Measurements from ENCODE around the gene CGB8. TPM values are rescaled to one million over a fixed set of nuclear protein-coding genes. Genes with fewer than 3 reads are reported as not detected.

Gene CGB8
- total and polyA plus RNA-seq, 2 donors, result 0.14 to 0.27 TPM

GRCh38 chr19:49069026-49069425 lies 20.1 kb upstream of the CGB8 start:
- no peaks in the 10 kb centered on the region for H3K4me1 ChIP-seq (ENCODE audit: control insufficient read depth in 2 of 2, insufficient read depth in 2 of 2, low read length in 2 of 2)
- H3K27ac ChIP-seq (ENCODE audit: low read depth in 1 of 2, low read length in 1 of 2), result no peak overlapping the region
- peaks cover 0 to 4% of the 10 kb centered on the region in 2 donors for H3K9me3 ChIP-seq (ENCODE audit: control insufficient read depth in 2 of 2, insufficient read depth in 1 of 2, low read length in 1 of 2)
- 95% methylated on average over 9 of the region's 9 CpGs for WGBS
- H3K27me3 ChIP-seq (ENCODE audit: control insufficient read depth in 2 of 2, insufficient read depth in 1 of 2, low read length in 1 of 2), result peaks cover 64 to 97% of the 10 kb centered on the region in 2 donors
- H3K4me3 ChIP-seq (ENCODE audit: low read length in 2 of 2), result no peak overlapping the region
- no peaks in the 10 kb centered on the region for H3K36me3 ChIP-seq (ENCODE audit: control insufficient read depth in 2 of 2, insufficient read depth in 2 of 2, low read length in 1 of 2)
- no peak for DNase-seq (ENCODE audit: low read depth in 6 of 9, low spot score in 9 of 9)

DNA sequence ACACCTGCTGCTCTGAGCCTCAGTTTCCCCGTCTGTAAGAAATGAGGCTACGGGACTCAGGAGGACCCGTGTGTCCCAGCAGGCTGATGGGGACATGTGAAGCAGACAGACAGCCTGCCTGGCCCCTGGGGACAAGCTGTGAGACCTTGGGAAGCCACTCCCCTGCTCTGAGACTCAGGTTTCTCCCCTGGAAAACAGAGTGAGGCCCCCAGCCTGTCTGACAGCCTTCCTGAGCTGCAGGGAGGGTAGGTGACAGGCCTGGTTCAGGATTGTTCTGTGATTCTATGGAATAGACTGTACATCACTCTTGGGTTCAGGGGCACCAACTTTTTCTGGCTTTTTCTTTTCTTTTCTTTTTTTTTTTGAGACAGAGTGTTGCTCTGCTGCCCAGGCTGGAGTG lies 18.6 kb upstream of the CGB8 start:
- Histone ChIP-seq H3K27me3 (ENCODE audit: control insufficient read depth in 2 of 2, insufficient read depth in 1 of 2, low read length in 1 of 2) (peaks cover 51 to 97% of the 10 kb centered on the region in 2 donors), H3K9me3 (ENCODE audit: control insufficient read depth in 2 of 2, insufficient read depth in 1 of 2, low read length in 1 of 2) (peaks cover 0 to 4% of the 10 kb centered on the region in 2 donors), H3K27ac (ENCODE audit: low read depth in 1 of 2, low read length in 1 of 2) (no peak overlapping the region), H3K36me3 (ENCODE audit: control insufficient read depth in 2 of 2, insufficient read depth in 2 of 2, low read length in 1 of 2) (no peaks in the 10 kb centered on the region), H3K4me1 (ENCODE audit: control insufficient read depth in 2 of 2, insufficient read depth in 2 of 2, low read length in 2 of 2) (no peaks in the 10 kb centered on the region), H3K4me3 (ENCODE audit: low read length in 2 of 2) (no peak overlapping the region)
- DNase-seq (ENCODE audit: low read depth in 6 of 9, low spot score in 9 of 9), result no peak
- WGBS, result 69% methylated on average over 3 of the region's 3 CpGs

- Histone ChIP-seq H3K9me3 (ENCODE audit: control insufficient read depth in 2 of 2, insufficient read depth in 1 of 2, low read length in 1 of 2) (no peaks in the 10 kb centered on the region), H3K27ac (ENCODE audit: low read depth in 1 of 2, low read length in 1 of 2) (no peak overlapping the region), H3K4me1 (ENCODE audit: control insufficient read depth in 2 of 2, insufficient read depth in 2 of 2, low read length in 2 of 2) (no peaks in the 10 kb centered on the region), H3K36me3 (ENCODE audit: control insufficient read depth in 2 of 2, insufficient read depth in 2 of 2, low read length in 1 of 2) (no peaks in the 10 kb centered on the region), H3K4me3 (ENCODE audit: low read length in 2 of 2) (no peak overlapping the region), H3K27me3 (ENCODE audit: control insufficient read depth in 2 of 2, insufficient read depth in 1 of 2, low read length in 1 of 2) (peaks cover 38 to 99% of the 10 kb centered on the region in 2 donors)
- WGBS, result 56% methylated on average over 13 of the region's 13 CpGs
- no peak for DNase-seq (ENCODE audit: low read depth in 6 of 9, low spot score in 9 of 9)
These were observed 17.1 kb upstream of the CGB8 start for GRCh38 chr19:49065905-49066512.

GRCh38 chr19:49064768-49065611 lies 16.1 kb upstream of the CGB8 start, which contains the start of gene NTF4:
Gene NTF4, minus strand, starts transcription at chr19:49064818. Its CDS starts 2,821 bp downstream, at chr19:49061997.
- H3K9me3 ChIP-seq (ENCODE audit: control insufficient read depth in 2 of 2, insufficient read depth in 1 of 2, low read length in 1 of 2), result no peaks in the 10 kb centered on the region
- peaks cover 29 to 97% of the 10 kb centered on the region in 2 donors for H3K27me3 ChIP-seq (ENCODE audit: control insufficient read depth in 2 of 2, insufficient read depth in 1 of 2, low read length in 1 of 2)
- no peaks in the 10 kb centered on the region for H3K4me1 ChIP-seq (ENCODE audit: control insufficient read depth in 2 of 2, insufficient read depth in 2 of 2, low read length in 2 of 2)
- DNase-seq (ENCODE audit: low read depth in 6 of 9, low spot score in 9 of 9), result no peak
- peak within 1 kb of the TSS in 1 of 2 donors; percentile 38 for H3K4me3 ChIP-seq (ENCODE audit: low read length in 2 of 2)
- peak within 1 kb of the TSS; percentile 48 to 55 for H3K27ac ChIP-seq (ENCODE audit: low read depth in 1 of 2, low read length in 1 of 2)
- WGBS, result 9% methylated on average over 53 of the region's 53 CpGs
- H3K36me3 ChIP-seq (ENCODE audit: control insufficient read depth in 2 of 2, insufficient read depth in 2 of 2, low read length in 1 of 2), result no peaks in the 10 kb centered on the region

DNA sequence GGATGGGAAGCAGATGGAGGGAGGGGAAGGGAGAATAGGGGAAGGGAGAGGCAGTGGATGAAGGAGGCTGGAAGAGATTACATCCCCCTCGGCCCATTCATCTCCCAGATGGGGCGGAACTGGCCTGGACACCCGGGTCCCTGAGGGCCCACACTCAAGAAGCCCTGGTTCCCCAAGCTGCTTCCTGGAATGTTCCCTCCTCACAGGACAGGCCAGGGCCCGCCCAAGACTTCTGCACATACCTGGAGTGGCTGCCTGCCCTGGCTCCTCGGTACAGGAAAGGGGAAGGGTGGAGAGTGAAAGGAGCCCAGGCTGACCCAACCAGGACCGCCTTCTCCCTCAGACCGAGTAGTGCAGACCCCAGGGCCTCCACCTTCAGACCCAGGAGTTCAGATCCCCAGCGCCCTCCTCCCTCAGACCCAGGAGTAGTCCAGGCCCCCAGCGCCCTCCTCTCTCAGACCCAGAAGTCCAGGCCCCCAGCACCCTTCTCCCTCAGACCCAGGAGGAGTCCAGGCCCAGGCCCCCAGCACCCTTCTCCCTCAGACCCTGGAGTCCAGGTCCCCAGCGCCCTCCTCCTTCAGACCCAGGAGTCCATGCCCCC lies 15.2 kb upstream of the CGB8 start:
- no peak for DNase-seq (ENCODE audit: low read depth in 6 of 9, low spot score in 9 of 9)
- H3K4me1 ChIP-seq (ENCODE audit: control insufficient read depth in 2 of 2, insufficient read depth in 2 of 2, low read length in 2 of 2), result no peaks in the 10 kb centered on the region
- peaks cover 33 to 98% of the 10 kb centered on the region in 2 donors for H3K27me3 ChIP-seq (ENCODE audit: control insufficient read depth in 2 of 2, insufficient read depth in 1 of 2, low read length in 1 of 2)
- no peaks in the 10 kb centered on the region for H3K9me3 ChIP-seq (ENCODE audit: control insufficient read depth in 2 of 2, insufficient read depth in 1 of 2, low read length in 1 of 2)
- no peak overlapping the region for H3K4me3 ChIP-seq (ENCODE audit: low read length in 2 of 2)
- H3K36me3 ChIP-seq (ENCODE audit: control insufficient read depth in 2 of 2, insufficient read depth in 2 of 2, low read length in 1 of 2), result no peaks in the 10 kb centered on the region
- WGBS, result 58% methylated on average over 10 of the region's 10 CpGs
- peak overlapping the region; percentile 48 to 55 for H3K27ac ChIP-seq (ENCODE audit: low read depth in 1 of 2, low read length in 1 of 2)

DNA sequence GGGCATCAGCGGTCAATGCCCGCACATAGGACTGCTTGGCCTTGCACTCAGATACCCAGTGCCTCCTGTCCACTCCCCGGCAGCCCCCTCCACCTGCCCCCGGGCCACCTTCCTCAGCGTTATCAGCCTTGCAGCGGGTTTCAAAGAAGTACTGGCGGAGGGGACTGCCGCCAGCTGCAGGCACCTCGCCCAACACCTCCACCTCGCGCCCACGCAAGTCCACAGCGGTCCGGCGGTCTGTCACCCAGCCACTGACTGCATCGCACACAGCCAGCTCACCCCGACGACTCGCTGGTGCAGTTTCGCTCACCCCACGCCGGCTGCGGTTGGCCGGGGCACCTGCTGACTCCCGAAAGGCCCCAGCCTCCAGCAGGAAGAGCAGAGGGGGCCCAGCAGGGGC lies 12.5 kb upstream of the CGB8 start:
- Histone ChIP-seq H3K9me3 (ENCODE audit: control insufficient read depth in 2 of 2, insufficient read depth in 1 of 2, low read length in 1 of 2) (no peaks in the 10 kb centered on the region), H3K36me3 (ENCODE audit: control insufficient read depth in 2 of 2, insufficient read depth in 2 of 2, low read length in 1 of 2) (no peaks in the 10 kb centered on the region), H3K4me1 (ENCODE audit: control insufficient read depth in 2 of 2, insufficient read depth in 2 of 2, low read length in 2 of 2) (peaks cover 0 to 13% of the 10 kb centered on the region in 2 donors), H3K27me3 (ENCODE audit: control insufficient read depth in 2 of 2, insufficient read depth in 1 of 2, low read length in 1 of 2) (peaks cover 42 to 98% of the 10 kb centered on the region in 2 donors), H3K4me3 (ENCODE audit: low read length in 2 of 2) (no peak overlapping the region), H3K27ac (ENCODE audit: low read depth in 1 of 2, low read length in 1 of 2) (no peak overlapping the region)
- DNase-seq (ENCODE audit: low read depth in 6 of 9, low spot score in 9 of 9), result no peak
- WGBS, result 46% methylated on average over 25 of the region's 25 CpGs

- no peak for DNase-seq (ENCODE audit: low read depth in 6 of 9, low spot score in 9 of 9)
- Histone ChIP-seq H3K27me3 (ENCODE audit: control insufficient read depth in 2 of 2, insufficient read depth in 1 of 2, low read length in 1 of 2) (peaks cover 43 to 98% of the 10 kb centered on the region in 2 donors), H3K27ac (ENCODE audit: low read depth in 1 of 2, low read length in 1 of 2) (no peak overlapping the region), H3K4me1 (ENCODE audit: control insufficient read depth in 2 of 2, insufficient read depth in 2 of 2, low read length in 2 of 2) (peaks cover 0 to 18% of the 10 kb centered on the region in 2 donors), H3K36me3 (ENCODE audit: control insufficient read depth in 2 of 2, insufficient read depth in 2 of 2, low read length in 1 of 2) (no peaks in the 10 kb centered on the region), H3K9me3 (ENCODE audit: control insufficient read depth in 2 of 2, insufficient read depth in 1 of 2, low read length in 1 of 2) (no peaks in the 10 kb centered on the region), H3K4me3 (ENCODE audit: low read length in 2 of 2) (no peak overlapping the region)
- 99% methylated on average over 2 of the region's 2 CpGs for WGBS
These were observed 12.1 kb upstream of the CGB8 start for GRCh38 chr19:49061000-49061399.

DNA sequence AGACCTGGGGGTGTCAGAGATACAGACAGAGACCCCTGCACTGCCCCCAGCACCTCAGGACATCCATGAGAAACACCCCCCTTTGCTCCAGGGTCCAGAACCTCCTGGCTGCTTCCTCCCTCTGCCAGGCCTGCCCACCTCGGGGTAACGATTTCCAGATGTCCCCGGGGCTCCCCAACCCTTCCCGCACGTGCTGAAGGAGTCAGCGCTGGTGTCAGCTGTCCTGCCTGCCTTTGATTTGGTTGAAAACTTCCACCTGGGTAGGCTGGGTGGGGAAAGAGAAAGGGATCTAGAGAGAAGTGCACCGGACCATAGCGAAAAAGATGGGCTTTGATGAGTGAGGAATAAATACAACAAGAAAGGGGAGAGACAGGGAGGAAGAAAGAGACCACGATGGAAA lies 10.1 kb upstream of the CGB8 start:
- H3K9me3 ChIP-seq (ENCODE audit: control insufficient read depth in 2 of 2, insufficient read depth in 1 of 2, low read length in 1 of 2), result no peaks in the 10 kb centered on the region
- no peak overlapping the region for H3K4me3 ChIP-seq (ENCODE audit: low read length in 2 of 2)
- no peak overlapping the region for H3K27ac ChIP-seq (ENCODE audit: low read depth in 1 of 2, low read length in 1 of 2)
- H3K27me3 ChIP-seq (ENCODE audit: control insufficient read depth in 2 of 2, insufficient read depth in 1 of 2, low read length in 1 of 2), result peaks cover 33 to 92% of the 10 kb centered on the region in 2 donors
- no peak for DNase-seq (ENCODE audit: low read depth in 6 of 9, low spot score in 9 of 9)
- H3K36me3 ChIP-seq (ENCODE audit: control insufficient read depth in 2 of 2, insufficient read depth in 2 of 2, low read length in 1 of 2), result no peaks in the 10 kb centered on the region
- WGBS, result 61% methylated on average over 9 of the region's 9 CpGs
- H3K4me1 ChIP-seq (ENCODE audit: control insufficient read depth in 2 of 2, insufficient read depth in 2 of 2, low read length in 2 of 2), result peaks cover 0 to 20% of the 10 kb centered on the region in 2 donors

GRCh38 chr19:49058562-49058961 lies 9.7 kb upstream of the CGB8 start:
- Histone ChIP-seq H3K4me3 (ENCODE audit: low read length in 2 of 2) (no peak overlapping the region), H3K27me3 (ENCODE audit: control insufficient read depth in 2 of 2, insufficient read depth in 1 of 2, low read length in 1 of 2) (peaks cover 31 to 87% of the 10 kb centered on the region in 2 donors), H3K9me3 (ENCODE audit: control insufficient read depth in 2 of 2, insufficient read depth in 1 of 2, low read length in 1 of 2) (no peaks in the 10 kb centered on the region), H3K36me3 (ENCODE audit: control insufficient read depth in 2 of 2, insufficient read depth in 2 of 2, low read length in 1 of 2) (no peaks in the 10 kb centered on the region), H3K4me1 (ENCODE audit: control insufficient read depth in 2 of 2, insufficient read depth in 2 of 2, low read length in 2 of 2) (peaks cover 0 to 20% of the 10 kb centered on the region in 2 donors), H3K27ac (ENCODE audit: low read depth in 1 of 2, low read length in 1 of 2) (no peak overlapping the region)
- WGBS, result 54% methylated on average over 10 of the region's 10 CpGs
- DNase-seq (ENCODE audit: low read depth in 6 of 9, low spot score in 9 of 9), result no peak

Data from thymus (tissue), 11 donors.